Body of pancreas (tissue), 4 donors: Measurements from ENCODE around the gene SDR39U1.

Experiments
- POLR2A ChIP-seq, 3 donors: fragments of 450-650 bp; IDR thresholded peaks; one replicate each; pipeline ENCODE4 v1.6.1; 2016; ENCODE audit warnings: antibody characterized with exemption in 3 of 3, mild to moderate bottlenecking in 2 of 3
- TF ChIP-seq, protein P1 (sequence below), 7 experiments: fragments of 450-650 bp in 4 of 7; fragments of 200-600 bp in 3 of 7; sonication (generic) in 3 of 7; IDR thresholded peaks; one replicate each; pipeline ENCODE4 v1.5.1; 2016 to 2019; ENCODE audit warnings: antibody characterized with exemption in 7 of 7

DNA sequence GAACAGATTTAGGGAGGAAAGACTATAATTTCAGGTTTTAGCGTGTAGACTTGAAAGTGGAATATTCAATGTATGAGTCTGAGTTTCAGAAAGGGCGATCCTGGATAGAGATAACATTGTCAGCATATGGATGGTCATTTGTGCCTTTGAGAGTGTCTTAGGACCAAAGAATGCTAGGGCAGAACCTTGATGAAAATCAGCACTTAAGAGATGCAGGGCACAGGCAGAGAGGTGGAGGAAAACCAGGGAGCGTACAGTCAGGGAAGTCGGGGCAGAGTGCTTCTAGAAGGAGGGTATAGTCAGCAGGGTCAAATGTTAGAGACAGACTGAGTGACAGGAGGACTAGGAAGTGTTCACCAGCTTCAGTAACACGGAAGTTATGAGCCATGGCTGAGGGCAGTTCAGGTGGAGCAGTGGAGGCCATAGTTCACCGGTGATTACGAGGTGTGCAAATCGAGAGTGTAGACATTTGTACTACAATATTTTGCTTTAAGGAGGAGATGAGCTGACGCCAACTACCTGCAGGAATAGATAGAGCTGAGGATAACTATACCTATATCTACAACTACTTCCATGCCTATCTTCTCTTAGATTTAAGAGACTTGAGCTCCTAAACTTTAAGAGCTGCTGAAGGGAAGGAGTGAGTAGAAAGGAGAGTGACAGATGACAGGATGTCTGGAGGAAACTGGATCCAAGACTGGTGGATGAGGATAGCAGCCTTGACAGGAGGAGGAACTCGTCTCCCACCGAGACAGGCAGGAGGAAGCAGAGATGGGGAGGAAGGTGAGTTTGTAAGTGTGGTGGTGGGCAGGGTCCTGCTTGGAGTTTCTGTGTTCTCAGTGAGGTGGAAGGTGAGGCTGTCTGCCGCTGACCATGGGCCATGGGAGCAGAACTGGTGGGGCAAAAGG is 19.6 kb downstream of the SDR39U1 start:
- TF ChIP-seq, protein P1, sequence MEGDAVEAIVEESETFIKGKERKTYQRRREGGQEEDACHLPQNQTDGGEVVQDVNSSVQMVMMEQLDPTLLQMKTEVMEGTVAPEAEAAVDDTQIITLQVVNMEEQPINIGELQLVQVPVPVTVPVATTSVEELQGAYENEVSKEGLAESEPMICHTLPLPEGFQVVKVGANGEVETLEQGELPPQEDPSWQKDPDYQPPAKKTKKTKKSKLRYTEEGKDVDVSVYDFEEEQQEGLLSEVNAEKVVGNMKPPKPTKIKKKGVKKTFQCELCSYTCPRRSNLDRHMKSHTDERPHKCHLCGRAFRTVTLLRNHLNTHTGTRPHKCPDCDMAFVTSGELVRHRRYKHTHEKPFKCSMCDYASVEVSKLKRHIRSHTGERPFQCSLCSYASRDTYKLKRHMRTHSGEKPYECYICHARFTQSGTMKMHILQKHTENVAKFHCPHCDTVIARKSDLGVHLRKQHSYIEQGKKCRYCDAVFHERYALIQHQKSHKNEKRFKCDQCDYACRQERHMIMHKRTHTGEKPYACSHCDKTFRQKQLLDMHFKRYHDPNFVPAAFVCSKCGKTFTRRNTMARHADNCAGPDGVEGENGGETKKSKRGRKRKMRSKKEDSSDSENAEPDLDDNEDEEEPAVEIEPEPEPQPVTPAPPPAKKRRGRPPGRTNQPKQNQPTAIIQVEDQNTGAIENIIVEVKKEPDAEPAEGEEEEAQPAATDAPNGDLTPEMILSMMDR (IDR thresholded peaks at IDR 0.05), result no peak
- TF ChIP-seq POLR2A (IDR thresholded peaks at IDR 0.05), result no peak
